ENCODE measurements around the gene AP1S3.
"Not testable (repeated sequence)": the region's sequence is repeated elsewhere in the genome, so short reads cannot be mapped to it uniquely, and the experiment has no call there.

Gene AP1S3

GRCh38 chr2:223822818-223823217, 14.6 kb downstream of the AP1S3 start:
- H3K27ac ChIP-seq: no peak overlapping the region

GRCh38 chr2:223820549-223820948, 16.8 kb downstream of the AP1S3 start:
- H3K4me1 ChIP-seq: peaks cover 0 to 6% (median under 1%) of the 10 kb centered on the region in 4 donors
- no peak overlapping the region for H3K27ac ChIP-seq
- H3K27me3 ChIP-seq: no peaks in the 10 kb centered on the region
- TF ChIP-seq CTCF (IDR thresholded peaks at IDR 0.05): no peak
- no peak for DNase-seq
- intact Hi-C loops (cut with DNase I; ENCODE audit: low total_unique reads): no loop called here
- H3K36me3 ChIP-seq: no peaks in the 10 kb centered on the region
- no peaks in the 10 kb centered on the region for H3K9me3 ChIP-seq
- no peak overlapping the region for H3K4me3 ChIP-seq

More at GRCh38 chr2:223822818-223823217, 14.6 kb downstream of the AP1S3 start:
- no peak for TF ChIP-seq CTCF (IDR thresholded peaks at IDR 0.05)
- H3K9me3 ChIP-seq: no peaks in the 10 kb centered on the region
- H3K4me1 ChIP-seq: no peaks in the 10 kb centered on the region
- intact Hi-C loops (cut with DNase I; ENCODE audit: low total_unique reads): no loop called here
- H3K4me3 ChIP-seq: no peak overlapping the region
- H3K36me3 ChIP-seq: no peaks in the 10 kb centered on the region
- no peak for DNase-seq
- no peaks in the 10 kb centered on the region for H3K27me3 ChIP-seq

- H3K36me3 ChIP-seq: no peaks in the 10 kb centered on the region
- no peak overlapping the region for H3K4me3 ChIP-seq
- no peaks in the 10 kb centered on the region for H3K9me3 ChIP-seq
- intact Hi-C loops (cut with DNase I; ENCODE audit: low total_unique reads): no loop called here
- H3K27ac ChIP-seq: no peak overlapping the region
- no peak for DNase-seq
- H3K4me1 ChIP-seq: peaks cover 0 to 8% (median 3%) of the 10 kb centered on the region in 4 donors
- no peaks in the 10 kb centered on the region for H3K27me3 ChIP-seq
- no peak for TF ChIP-seq CTCF (IDR thresholded peaks at IDR 0.05)
These were observed 17.5 kb downstream of the AP1S3 start for GRCh38 chr2:223819891-223820290.

- Histone ChIP-seq H3K27me3 (no peaks in the 10 kb centered on the region), H3K9me3 (no peaks in the 10 kb centered on the region), H3K27ac (no peak overlapping the region), H3K4me1 (peaks cover 0 to 18% (median 3%) of the 10 kb centered on the region in 4 donors), H3K4me3 (no peak overlapping the region), H3K36me3 (no peaks in the 10 kb centered on the region)
- intact Hi-C loops (cut with DNase I; ENCODE audit: low total_unique reads): no loop called here
- no peak for TF ChIP-seq CTCF (IDR thresholded peaks at IDR 0.05)
- DNase-seq: no peak
These were observed 21.4 kb downstream of the AP1S3 start for GRCh38 chr2:223815884-223816570.

- DNase-seq: no peak
- H3K27ac ChIP-seq: no peak overlapping the region
- no peaks in the 10 kb centered on the region for H3K36me3 ChIP-seq
- no peaks in the 10 kb centered on the region for H3K9me3 ChIP-seq
- no peaks in the 10 kb centered on the region for H3K27me3 ChIP-seq
- peaks cover 0 to 18% (median 3%) of the 10 kb centered on the region in 4 donors for H3K4me1 ChIP-seq
- intact Hi-C loops (cut with DNase I; ENCODE audit: low total_unique reads): no loop called here
- no peak overlapping the region for H3K4me3 ChIP-seq
- TF ChIP-seq CTCF (IDR thresholded peaks at IDR 0.05): no peak
These were observed 22.0 kb downstream of the AP1S3 start for GRCh38 chr2:223815186-223815883.

- H3K27me3 ChIP-seq; H3K27ac ChIP-seq; intact Hi-C loops (cut with DNase I; ENCODE audit: low total_unique reads); H3K4me3 ChIP-seq; DNase-seq; H3K9me3 ChIP-seq; H3K36me3 ChIP-seq: not testable (repeated sequence)
- H3K4me1 ChIP-seq: peaks cover 0 to 18% (median 3%) of the 10 kb centered on the region in 4 donors
These were observed 22.6 kb downstream of the AP1S3 start for GRCh38 chr2:223814764-223815163.
